Measurements from ENCODE around the gene SLC38A5.

SLC38A5 gene

DNA sequence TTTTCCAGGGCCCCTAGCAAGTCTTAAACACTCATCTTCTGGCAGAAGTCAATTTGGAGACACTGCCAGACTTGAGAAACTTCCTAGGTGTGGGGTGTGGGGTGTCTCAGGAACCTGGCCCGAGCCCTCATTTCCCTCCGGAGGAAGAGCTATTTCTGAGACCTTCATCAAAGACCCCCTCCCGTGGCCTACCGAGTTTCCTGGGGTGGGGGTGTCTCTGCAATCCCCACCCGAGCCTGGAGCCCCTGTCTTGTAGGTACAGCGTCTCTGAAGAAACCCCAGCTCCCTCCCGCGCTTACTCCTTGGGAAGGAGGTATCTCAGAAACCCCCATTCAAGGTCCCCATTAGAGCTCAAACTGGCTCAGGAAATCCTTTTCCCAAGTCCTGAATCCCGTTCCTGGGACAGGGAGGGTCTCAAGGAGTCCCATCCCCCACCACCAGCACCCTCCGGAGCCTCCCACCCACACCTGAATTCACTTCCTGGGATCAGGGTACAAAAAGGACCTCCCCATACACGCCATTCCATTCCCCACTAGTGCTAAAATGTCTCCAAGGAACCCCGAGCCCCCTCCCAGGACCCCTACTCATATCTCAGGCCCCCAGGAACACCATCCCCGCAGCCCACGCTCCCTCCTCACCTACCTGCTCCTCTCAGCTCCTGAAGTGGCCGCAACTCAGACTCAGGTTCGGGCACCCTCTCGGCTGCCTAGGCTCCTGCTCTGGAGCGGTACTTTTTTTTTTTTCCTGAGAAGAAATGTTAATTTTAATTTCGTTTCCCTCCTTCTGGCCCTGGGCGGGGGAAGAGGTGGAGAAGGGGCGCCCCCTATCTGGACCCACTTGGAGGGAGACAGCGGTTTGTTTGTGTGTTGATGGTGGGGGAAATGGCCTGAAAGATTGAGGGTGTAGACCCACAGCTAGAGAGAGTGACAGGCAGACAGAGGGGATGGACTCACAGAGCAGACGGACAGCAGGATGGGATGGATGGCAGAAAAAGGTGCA is 1.1 kb downstream of the SLC38A5 start:
- Histone ChIP-seq H3K4me2 (ENCODE audit: low read length) (no peak overlapping the region), H3K79me2 (no peaks in the 10 kb centered on the region), H3K9me3 (ENCODE audit: control insufficient read depth, low read length) (no peaks in the 10 kb centered on the region), H3K4me1 (no peaks in the 10 kb centered on the region), H3K27me3 (ENCODE audit: control insufficient read depth, insufficient read depth, low read length) (no peaks in the 10 kb centered on the region), H3K9ac (no peak overlapping the region), H3K27ac (no peak overlapping the region), H3K36me3 (ENCODE audit: control insufficient read depth, insufficient read depth, low read length) (no peaks in the 10 kb centered on the region), H3K4me3 (ENCODE audit: low read depth, low read length) (no peak overlapping the region), H2AFZ (no peak overlapping the region)
- TF ChIP-seq, protein P1, sequence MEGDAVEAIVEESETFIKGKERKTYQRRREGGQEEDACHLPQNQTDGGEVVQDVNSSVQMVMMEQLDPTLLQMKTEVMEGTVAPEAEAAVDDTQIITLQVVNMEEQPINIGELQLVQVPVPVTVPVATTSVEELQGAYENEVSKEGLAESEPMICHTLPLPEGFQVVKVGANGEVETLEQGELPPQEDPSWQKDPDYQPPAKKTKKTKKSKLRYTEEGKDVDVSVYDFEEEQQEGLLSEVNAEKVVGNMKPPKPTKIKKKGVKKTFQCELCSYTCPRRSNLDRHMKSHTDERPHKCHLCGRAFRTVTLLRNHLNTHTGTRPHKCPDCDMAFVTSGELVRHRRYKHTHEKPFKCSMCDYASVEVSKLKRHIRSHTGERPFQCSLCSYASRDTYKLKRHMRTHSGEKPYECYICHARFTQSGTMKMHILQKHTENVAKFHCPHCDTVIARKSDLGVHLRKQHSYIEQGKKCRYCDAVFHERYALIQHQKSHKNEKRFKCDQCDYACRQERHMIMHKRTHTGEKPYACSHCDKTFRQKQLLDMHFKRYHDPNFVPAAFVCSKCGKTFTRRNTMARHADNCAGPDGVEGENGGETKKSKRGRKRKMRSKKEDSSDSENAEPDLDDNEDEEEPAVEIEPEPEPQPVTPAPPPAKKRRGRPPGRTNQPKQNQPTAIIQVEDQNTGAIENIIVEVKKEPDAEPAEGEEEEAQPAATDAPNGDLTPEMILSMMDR (IDR thresholded peaks at IDR 0.05) = no peak

DNA sequence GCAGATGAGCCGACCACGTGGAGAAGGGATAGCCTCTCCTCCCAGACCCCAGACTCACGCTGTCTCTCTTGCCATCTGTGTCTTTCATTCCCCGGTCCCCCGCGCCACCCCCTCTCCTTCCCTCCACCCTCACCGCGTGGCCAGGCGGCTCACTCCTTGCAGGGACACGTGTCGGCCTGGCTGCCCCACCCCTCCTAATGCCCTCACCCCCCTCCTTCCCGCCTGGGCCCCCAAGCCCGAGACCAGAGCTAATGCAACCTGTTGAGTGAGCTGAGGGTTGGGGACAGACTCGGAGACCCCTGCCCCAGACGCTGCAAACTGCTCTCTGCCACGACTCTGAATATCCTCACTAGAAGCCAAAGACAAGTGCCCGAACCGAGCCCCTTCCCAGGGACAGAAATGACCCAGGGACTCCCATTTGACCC is 1.8 kb downstream of the SLC38A5 start:
- H3K79me2 ChIP-seq = no peaks in the 10 kb centered on the region
- no peaks in the 10 kb centered on the region for H3K27me3 ChIP-seq (ENCODE audit: control insufficient read depth, insufficient read depth, low read length)
- no peak overlapping the region for H3K9ac ChIP-seq
- TF ChIP-seq, protein P1 (IDR thresholded peaks at IDR 0.05) = no peak
- no peaks in the 10 kb centered on the region for H3K9me3 ChIP-seq (ENCODE audit: control insufficient read depth, low read length)
- no peak overlapping the region for H3K4me2 ChIP-seq (ENCODE audit: low read length)
- H3K4me1 ChIP-seq = no peaks in the 10 kb centered on the region
- H3K27ac ChIP-seq = no peak overlapping the region
- no peak overlapping the region for H2AFZ ChIP-seq
- no peak overlapping the region for H3K4me3 ChIP-seq (ENCODE audit: low read depth, low read length)
- no peaks in the 10 kb centered on the region for H3K36me3 ChIP-seq (ENCODE audit: control insufficient read depth, insufficient read depth, low read length)

DNA sequence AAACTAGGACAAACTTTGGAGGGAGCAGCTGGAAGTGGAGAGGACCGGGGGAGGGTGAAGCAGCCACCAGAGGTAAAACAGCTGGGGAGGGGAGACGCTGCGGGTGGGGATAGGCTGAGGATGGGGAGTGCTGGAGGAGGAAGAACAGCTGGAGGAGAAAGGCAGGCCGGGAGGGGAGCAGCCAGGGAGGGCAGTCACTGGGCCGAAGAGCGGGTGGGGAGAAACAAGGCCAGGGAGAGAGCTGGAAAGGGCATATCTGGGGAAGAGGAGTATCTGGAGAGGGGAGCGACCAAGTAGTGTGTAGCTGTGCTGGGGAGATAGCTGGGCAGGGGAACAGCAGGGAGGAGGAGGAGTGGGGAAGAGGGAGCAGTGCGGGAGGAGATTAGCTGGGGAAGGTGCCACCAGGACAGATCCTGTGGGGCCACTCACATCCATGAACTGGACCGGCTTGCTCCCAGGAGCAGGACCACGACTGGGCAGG is 2.7 kb downstream of the SLC38A5 start:
- Histone ChIP-seq H3K4me3 (ENCODE audit: low read depth, low read length) (no peak overlapping the region), H3K27ac (no peak overlapping the region), H3K4me2 (ENCODE audit: low read length) (no peak overlapping the region), H3K9ac (no peak overlapping the region), H3K27me3 (ENCODE audit: control insufficient read depth, insufficient read depth, low read length) (no peaks in the 10 kb centered on the region), H3K4me1 (no peaks in the 10 kb centered on the region), H3K9me3 (ENCODE audit: control insufficient read depth, low read length) (no peaks in the 10 kb centered on the region), H2AFZ (no peak overlapping the region), H3K36me3 (ENCODE audit: control insufficient read depth, insufficient read depth, low read length) (no peaks in the 10 kb centered on the region), H3K79me2 (no peaks in the 10 kb centered on the region)
- TF ChIP-seq, protein P1 (IDR thresholded peaks at IDR 0.05) = no peak

DNA sequence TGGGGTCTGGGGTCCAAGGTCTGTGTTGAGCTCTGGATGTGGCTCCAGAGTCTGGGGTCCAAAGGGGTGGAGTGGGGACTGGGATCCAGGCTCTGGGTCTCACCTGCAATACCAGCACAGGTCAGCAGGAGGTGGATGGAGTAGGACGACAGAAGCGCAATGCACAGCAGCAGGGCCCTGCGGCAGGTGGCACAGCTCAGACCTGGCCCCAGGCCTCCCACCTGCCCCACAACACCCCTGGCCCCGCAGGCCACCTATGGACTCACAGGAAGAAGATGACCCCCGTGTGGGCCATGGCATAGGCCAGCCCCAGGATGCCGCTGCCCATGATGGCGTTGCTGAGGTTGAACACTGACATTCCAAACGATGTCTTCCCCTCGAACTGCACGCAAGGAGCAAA is 3.4 kb downstream of the SLC38A5 start:
- Histone ChIP-seq H3K36me3 (ENCODE audit: control insufficient read depth, insufficient read depth, low read length) (no peaks in the 10 kb centered on the region), H3K9me3 (ENCODE audit: control insufficient read depth, low read length) (no peaks in the 10 kb centered on the region), H3K27me3 (ENCODE audit: control insufficient read depth, insufficient read depth, low read length) (no peaks in the 10 kb centered on the region), H3K79me2 (no peaks in the 10 kb centered on the region), H3K9ac (no peak overlapping the region), H3K4me3 (ENCODE audit: low read depth, low read length) (no peak overlapping the region), H3K27ac (no peak overlapping the region), H3K4me2 (ENCODE audit: low read length) (no peak overlapping the region), H2AFZ (no peak overlapping the region), H3K4me1 (no peaks in the 10 kb centered on the region)
- TF ChIP-seq, protein P1 (IDR thresholded peaks at IDR 0.05) = no peak
